B cell (primary cell): ENCODE results near the gene CLEC18B. TPM values are rescaled to one million over a fixed set of nuclear protein-coding genes. Genes with fewer than 3 reads are reported as not detected.
"Not testable (repeated sequence)": the region's sequence is repeated elsewhere in the genome, so short reads cannot be mapped to it uniquely, and the experiment has no call there.

ENCODE experiments used
- ATAC-seq: fragments of 200-7000 bp; cut with Tn5 transposase; one replicate; pipeline ENCODE4 v1.10.0; 2021; ENCODE audit warnings: low read depth, mild to moderate bottlenecking, moderate number of reproducible peaks, moderate library complexity
- CTCF ChIA-PET: fragments of 350-600 bp; sonication (Branson Sonifier 250); formaldehyde crosslinking; loops from one replicate; lab custom pipeline; 2021; ENCODE audit warnings: antibody characterized with exemption, inconsistent platforms; lab: Charles Lee
- POLR2A ChIA-PET: fragments of 350-600 bp; sonication (Branson Sonifier 250); formaldehyde crosslinking; loops from one replicate; lab custom pipeline; 2021; ENCODE audit warnings: antibody characterized with exemption; lab: Charles Lee
- DNase-seq: peaks from one replicate; pipeline ENCODE4 v3.0.0; 2013
- H2AFZ ChIP-seq: 2 replicates; pipeline ENCODE4 v1.6.1; 2012; ENCODE audit warnings: mild to moderate bottlenecking, low read depth, low read length; ENCODE audit not compliant: insufficient read depth, poor library complexity, severe bottlenecking
- H3K27ac ChIP-seq, 2 donors: 1 replicate in 1 of 2; 2 replicates in 1 of 2; pipeline ENCODE4 v1.5.1; 2012 to 2013; ENCODE audit warnings: low read length in 2 of 2, mild to moderate bottlenecking in 2 of 2, moderate library complexity in 1 of 2
- H3K27me3 ChIP-seq, 4 experiments: fragments of 200-600 bp in 1 of 4; sonication (generic) in 1 of 4; replicated peaks in 1 of 4; 1 replicate in 2 of 4; 2 replicates in 2 of 4; pipeline versions ENCODE4 v1.6.1 to v1.7.0; 2013 to 2016; ENCODE audit warnings: low read length in 3 of 4, mild to moderate bottlenecking in 2 of 4, mixed read lengths in 1 of 4, moderate library complexity in 1 of 4; ENCODE audit not compliant: insufficient read depth in 4 of 4, control insufficient read depth in 3 of 4; ENCODE audit errors: control extremely low read depth in 1 of 4
- H3K36me3 ChIP-seq, 2 experiments: replicated peaks in 1 of 2; 1 replicate in 1 of 2; 2 replicates in 1 of 2; pipeline versions ENCODE4 v1.6.1 to v1.7.1; 2013; ENCODE audit warnings: low read length in 1 of 2; ENCODE audit not compliant: insufficient read depth in 2 of 2, control insufficient read depth in 1 of 2; ENCODE audit errors: control extremely low read depth in 1 of 2, extremely low read depth in 1 of 2
- H3K4me1 ChIP-seq, 2 donors: fragments of 200-600 bp in 1 of 2; sonication (generic) in 1 of 2; 1 replicate in 1 of 2; 2 replicates in 1 of 2; pipeline versions ENCODE4 v1.5.1 to v1.6.1; 2013 to 2017; ENCODE audit warnings: low read length in 2 of 2; ENCODE audit not compliant: control insufficient read depth in 2 of 2, insufficient read depth in 2 of 2
- H3K4me2 ChIP-seq: replicated peaks from 2 replicates; pipeline ENCODE3; 2012; ENCODE audit warnings: mild to moderate bottlenecking, low read depth, low read length; ENCODE audit not compliant: poor library complexity, severe bottlenecking
- H3K4me3 ChIP-seq, 5 experiments: fragments of 200-600 bp in 1 of 5; sonication (generic) in 1 of 5; 1 replicate in 3 of 5; 2 replicates in 2 of 5; pipeline versions ENCODE4 v1.5.1 to v1.7.0; 2011 to 2016; ENCODE audit warnings: low read length in 4 of 5, mild to moderate bottlenecking in 4 of 5, low read depth in 2 of 5, control low read depth in 1 of 5, moderate library complexity in 1 of 5; ENCODE audit not compliant: insufficient read depth in 1 of 5; ENCODE audit errors: control extremely low read depth in 1 of 5, extremely low read depth in 1 of 5
- H3K79me2 ChIP-seq: fragments of 200-600 bp; sonication (generic); one replicate; pipeline ENCODE4 v1.6.0; 2016; ENCODE audit warnings: low read length; ENCODE audit not compliant: control insufficient read depth, insufficient read depth
- H3K9ac ChIP-seq: fragments of 200-600 bp; sonication (generic); 2 replicates; pipeline ENCODE4 v1.6.1; 2017; ENCODE audit warnings: mild to moderate bottlenecking, low read length, moderate library complexity
- H3K9me3 ChIP-seq, 3 donors: one replicate each; pipeline versions ENCODE4 v1.6.1 to v1.7.1; 2013; ENCODE audit warnings: low read length in 2 of 3; ENCODE audit not compliant: control insufficient read depth in 2 of 3, insufficient read depth in 1 of 3; ENCODE audit errors: control extremely low read depth in 1 of 3
- H4K20me1 ChIP-seq: 2 replicates; pipeline ENCODE4 v1.6.0; 2012; ENCODE audit warnings: mild to moderate bottlenecking, low read length; ENCODE audit not compliant: insufficient read depth, control insufficient read depth, poor library complexity, severe bottlenecking
- H3K27ac Mint-ChIP-seq: one replicate; pipeline ENCODE4 v1.8.0; 2021; ENCODE audit warnings: mixed read lengths
- H3K27me3 Mint-ChIP-seq: one replicate; pipeline ENCODE4 v1.8.0; 2021; ENCODE audit warnings: mixed read lengths
- H3K4me1 Mint-ChIP-seq: one replicate; pipeline ENCODE4 v1.8.0; 2021; ENCODE audit warnings: mixed read lengths
- H3K4me3 Mint-ChIP-seq: one replicate; pipeline ENCODE4 v1.8.0; 2021; ENCODE audit warnings: mixed read lengths
- H3K9me3 Mint-ChIP-seq: one replicate; pipeline ENCODE4 v1.8.0; 2022; ENCODE audit warnings: mixed read lengths; ENCODE audit not compliant: insufficient read depth
- WGBS: methylation state at CpG from one replicate; pipeline ENCODE4 v1.1.5; 2013; ENCODE audit warnings: missing lambda C conversion rate; ENCODE audit not compliant: insufficient coverage; 5-methylcytosine and 5-hydroxymethylcytosine counted together
- intact Hi-C: fragments of 100-400 bp; cut with micrococcal nuclease; formaldehyde crosslinking; loops from one replicate; pipeline ENCODE4 v1.10.0; 2022
- polyA plus RNA-seq: library from polyadenylated mRNA; depleted of rRNA; stranded (reverse); fragments of >200 nt; gene quantifications from 2 replicates; pipeline ENCODE4 v1.2.3, GENCODE V29; 2012
- total RNA-seq, 2 donors: library from RNA; stranded (reverse); fragments of 120-200 nt in 1 of 2; gene quantifications; 1 replicate in 1 of 2; 2 replicates in 1 of 2; pipeline versions ENCODE4 v1.2.3 to v1.2.4, GENCODE V29; 2013 to 2022

The CLEC18B gene
- total and polyA plus RNA-seq, 2 donors (not counting 1 experiment from before 2014, with no cell fraction given): 1.0 to 1.6 TPM

DNA sequence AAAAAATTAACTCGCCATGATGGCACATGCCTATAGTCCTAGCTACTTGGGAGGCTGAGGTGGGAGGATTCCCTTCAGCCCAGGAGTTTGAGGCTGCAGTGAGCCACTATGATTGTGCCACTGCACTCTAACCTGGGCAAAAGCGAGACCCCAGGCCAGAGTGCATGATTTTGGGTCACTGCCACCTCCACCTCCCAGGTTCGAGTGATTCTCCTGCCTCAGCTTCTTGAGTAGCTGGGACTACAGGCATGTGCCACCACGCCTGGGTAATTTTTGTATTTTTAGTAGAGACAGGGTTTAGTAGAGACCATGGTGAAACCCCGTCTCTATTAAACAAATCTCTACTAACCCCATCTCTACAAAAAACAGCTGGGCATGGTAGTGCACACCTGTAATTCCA is 26.7 kb downstream of the CLEC18B start:
- H3K4me3 Mint-ChIP-seq, H3K9me3 Mint-ChIP-seq, H3K4me1 ChIP-seq, H3K79me2 ChIP-seq, POLR2A ChIA-PET, H3K27me3 ChIP-seq, ATAC-seq, H3K9ac ChIP-seq, H3K4me2 ChIP-seq, H3K9me3 ChIP-seq, H2AFZ ChIP-seq, DNase-seq, H3K27ac ChIP-seq, H3K27me3 Mint-ChIP-seq, H3K27ac Mint-ChIP-seq, H3K4me3 ChIP-seq, intact Hi-C loops, CTCF ChIA-PET, H3K36me3 ChIP-seq, H3K4me1 Mint-ChIP-seq, H4K20me1 ChIP-seq: not testable (repeated sequence)
- no CpG with 5 or more reads among the region's 5 CpGs for WGBS

DNA sequence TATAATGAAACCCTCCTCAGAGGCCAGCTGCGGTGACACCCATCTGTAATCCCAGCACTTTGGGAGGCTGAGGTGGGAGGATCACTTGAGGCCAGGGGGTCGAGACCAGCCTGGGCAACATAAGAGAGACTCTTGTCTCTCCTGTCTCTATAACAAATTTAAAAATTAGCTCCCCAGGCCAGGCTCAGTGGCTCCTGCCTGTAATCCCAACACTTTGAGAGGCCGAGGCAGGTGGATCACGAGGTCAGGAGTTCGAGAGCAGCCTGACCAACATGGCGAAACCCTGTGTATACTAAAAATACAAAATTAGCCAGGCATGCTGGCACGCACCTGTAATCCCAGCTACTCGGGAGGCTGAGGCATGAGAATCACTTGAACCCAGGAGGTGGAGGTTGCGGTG is 27.1 kb downstream of the CLEC18B start:
- DNase-seq, H3K4me3 Mint-ChIP-seq, H3K27ac Mint-ChIP-seq, H3K27ac ChIP-seq, H3K36me3 ChIP-seq, H4K20me1 ChIP-seq, H3K4me2 ChIP-seq, intact Hi-C loops, ATAC-seq, H3K27me3 ChIP-seq, H3K27me3 Mint-ChIP-seq, CTCF ChIA-PET, H3K4me1 Mint-ChIP-seq, POLR2A ChIA-PET, H3K4me3 ChIP-seq, H3K79me2 ChIP-seq, H3K9ac ChIP-seq, H3K9me3 ChIP-seq, H2AFZ ChIP-seq, H3K4me1 ChIP-seq, H3K9me3 Mint-ChIP-seq: not testable (repeated sequence)
- WGBS: 93% methylated on average over 5 of the region's 9 CpGs

DNA sequence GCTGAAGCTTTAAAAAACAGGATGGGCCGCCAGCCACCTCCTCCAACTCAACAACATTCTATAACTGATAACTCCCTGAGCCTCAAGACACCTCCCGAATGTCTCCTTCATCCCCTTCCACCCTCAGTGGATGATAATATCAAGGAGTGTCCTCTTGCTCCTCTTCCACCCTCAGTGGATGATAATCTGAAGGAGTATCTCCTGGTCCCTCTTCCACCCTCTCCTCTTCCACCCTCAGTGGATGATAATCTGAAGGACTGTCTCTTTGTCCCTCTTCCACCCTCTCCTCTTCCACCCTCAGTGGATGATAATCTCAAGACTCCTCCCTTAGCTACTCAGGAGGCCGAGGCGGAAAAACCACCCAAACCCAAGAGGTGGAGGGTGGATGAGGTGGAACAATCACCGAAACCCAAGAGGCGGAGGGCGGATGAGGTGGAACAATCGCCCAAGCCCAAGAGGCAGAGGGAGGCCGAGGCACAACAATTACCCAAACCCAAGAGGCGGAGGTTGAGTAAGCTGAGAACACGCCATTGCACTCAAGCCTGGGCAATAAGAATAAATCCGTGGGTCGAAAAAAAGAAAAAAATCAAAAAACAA is 29.7 kb downstream of the CLEC18B start:
- H3K4me3 Mint-ChIP-seq, H3K27ac ChIP-seq, DNase-seq, H3K9me3 Mint-ChIP-seq, H3K4me2 ChIP-seq, H3K36me3 ChIP-seq, POLR2A ChIA-PET, H3K4me1 Mint-ChIP-seq, H3K27me3 ChIP-seq, H3K4me1 ChIP-seq, intact Hi-C loops, H4K20me1 ChIP-seq, H3K79me2 ChIP-seq, H3K27ac Mint-ChIP-seq, H3K9ac ChIP-seq, ATAC-seq, H2AFZ ChIP-seq, H3K4me3 ChIP-seq, H3K27me3 Mint-ChIP-seq, CTCF ChIA-PET, H3K9me3 ChIP-seq: not testable (repeated sequence)
- WGBS: no CpG with 5 or more reads among the region's 13 CpGs

DNA sequence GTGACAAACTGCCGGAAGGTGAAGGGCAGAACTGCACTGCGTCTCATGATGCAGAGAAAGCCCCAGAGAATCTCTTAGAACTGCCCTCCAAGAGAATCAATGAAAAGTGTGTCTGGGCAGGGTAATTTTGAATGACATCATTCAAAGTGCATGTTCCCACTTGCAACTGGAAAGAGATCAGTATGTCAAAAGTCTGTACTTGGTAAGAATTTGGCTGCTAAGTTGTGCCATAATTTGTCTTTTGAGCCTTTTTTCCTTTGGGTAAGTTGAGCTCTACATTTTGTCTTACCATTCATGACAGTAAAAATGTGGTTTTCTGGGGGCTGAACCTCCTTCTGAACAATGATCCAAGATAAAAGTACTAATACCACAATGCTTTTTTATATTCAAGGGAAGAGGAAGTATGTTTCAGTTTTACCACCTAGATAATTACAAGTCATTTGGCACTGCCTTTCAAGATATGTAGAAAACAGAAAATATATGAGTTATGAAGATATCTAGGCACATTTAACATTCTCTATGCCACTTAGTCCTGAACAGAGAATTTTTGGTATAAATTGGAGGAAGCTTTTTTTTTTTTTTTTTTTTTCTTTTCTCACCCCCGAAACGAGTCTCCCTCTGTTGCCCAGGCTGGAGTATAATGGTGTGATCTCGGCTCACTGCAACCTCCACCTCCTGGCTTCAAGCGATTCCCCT is 38.8 kb downstream of the CLEC18B start:
- CTCF ChIA-PET, H2AFZ ChIP-seq, H3K4me1 ChIP-seq, H3K36me3 ChIP-seq, H3K27ac Mint-ChIP-seq, H3K27me3 ChIP-seq, H3K4me3 Mint-ChIP-seq, ATAC-seq, H3K4me1 Mint-ChIP-seq, H4K20me1 ChIP-seq, intact Hi-C loops, H3K27me3 Mint-ChIP-seq, H3K9me3 Mint-ChIP-seq, H3K79me2 ChIP-seq, H3K9ac ChIP-seq, H3K27ac ChIP-seq, H3K4me2 ChIP-seq, H3K4me3 ChIP-seq, H3K9me3 ChIP-seq, POLR2A ChIA-PET: not testable (repeated sequence)
- DNase-seq: peak; percentile 2
- WGBS: no CpG with 5 or more reads among the region's 6 CpGs
